Measurements from ENCODE around the gene DBF4B. TPM values are rescaled to one million over a fixed set of nuclear protein-coding genes. Genes with fewer than 3 reads are reported as not detected.
A peak's percentile ranks its signal among the peaks of the same experiment; 100 is the strongest.

Gene DBF4B
- total and polyA plus RNA-seq, 2 of the 13 experiments (the other 11 are each of a cell fraction or from before 2014, with no cell fraction given), result 11.7 to 13.2 TPM

DNA sequence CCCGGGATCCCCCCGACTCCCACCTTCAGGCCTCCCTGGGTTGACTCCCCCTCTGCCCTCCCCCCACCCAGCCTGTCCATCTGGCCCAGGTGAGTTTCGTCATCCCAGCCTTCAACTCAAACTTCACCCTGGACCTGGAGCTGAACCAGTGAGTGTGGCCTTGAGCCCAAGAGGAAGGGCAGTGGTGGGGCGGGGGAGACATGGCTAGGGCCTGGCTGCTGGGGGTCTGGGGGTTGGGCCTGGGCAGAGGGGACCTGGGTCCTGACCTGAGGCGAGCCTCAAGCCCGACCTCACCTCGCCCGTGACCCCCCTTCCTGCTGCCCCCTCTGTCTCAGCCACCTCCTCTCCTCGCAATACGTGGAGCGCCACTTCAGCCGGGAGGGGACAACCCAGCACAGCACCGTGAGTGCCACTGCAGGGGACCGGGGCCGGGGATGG, 61.2 kb downstream of the DBF4B start (continued):
- TF ChIP-seq, protein P1, sequence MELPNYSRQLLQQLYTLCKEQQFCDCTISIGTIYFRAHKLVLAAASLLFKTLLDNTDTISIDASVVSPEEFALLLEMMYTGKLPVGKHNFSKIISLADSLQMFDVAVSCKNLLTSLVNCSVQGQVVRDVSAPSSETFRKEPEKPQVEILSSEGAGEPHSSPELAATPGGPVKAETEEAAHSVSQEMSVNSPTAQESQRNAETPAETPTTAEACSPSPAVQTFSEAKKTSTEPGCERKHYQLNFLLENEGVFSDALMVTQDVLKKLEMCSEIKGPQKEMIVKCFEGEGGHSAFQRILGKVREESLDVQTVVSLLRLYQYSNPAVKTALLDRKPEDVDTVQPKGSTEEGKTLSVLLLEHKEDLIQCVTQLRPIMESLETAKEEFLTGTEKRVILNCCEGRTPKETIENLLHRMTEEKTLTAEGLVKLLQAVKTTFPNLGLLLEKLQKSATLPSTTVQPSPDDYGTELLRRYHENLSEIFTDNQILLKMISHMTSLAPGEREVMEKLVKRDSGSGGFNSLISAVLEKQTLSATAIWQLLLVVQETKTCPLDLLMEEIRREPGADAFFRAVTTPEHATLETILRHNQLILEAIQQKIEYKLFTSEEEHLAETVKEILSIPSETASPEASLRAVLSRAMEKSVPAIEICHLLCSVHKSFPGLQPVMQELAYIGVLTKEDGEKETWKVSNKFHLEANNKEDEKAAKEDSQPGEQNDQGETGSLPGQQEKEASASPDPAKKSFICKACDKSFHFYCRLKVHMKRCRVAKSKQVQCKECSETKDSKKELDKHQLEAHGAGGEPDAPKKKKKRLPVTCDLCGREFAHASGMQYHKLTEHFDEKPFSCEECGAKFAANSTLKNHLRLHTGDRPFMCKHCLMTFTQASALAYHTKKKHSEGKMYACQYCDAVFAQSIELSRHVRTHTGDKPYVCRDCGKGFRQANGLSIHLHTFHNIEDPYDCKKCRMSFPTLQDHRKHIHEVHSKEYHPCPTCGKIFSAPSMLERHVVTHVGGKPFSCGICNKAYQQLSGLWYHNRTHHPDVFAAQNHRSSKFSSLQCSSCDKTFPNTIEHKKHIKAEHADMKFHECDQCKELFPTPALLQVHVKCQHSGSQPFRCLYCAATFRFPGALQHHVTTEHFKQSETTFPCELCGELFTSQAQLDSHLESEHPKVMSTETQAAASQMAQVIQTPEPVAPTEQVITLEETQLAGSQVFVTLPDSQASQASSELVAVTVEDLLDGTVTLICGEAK (IDR thresholded peaks at IDR 0.05), result no peak
- TF ChIP-seq, protein P1 (CRISPR knock-in tag; IDR thresholded peaks at IDR 0.05), result no peak
- no peak for TF ChIP-seq ZNF572 (CRISPR knock-in tag; IDR thresholded peaks at IDR 0.05)
- peak; percentile 40 for TF ChIP-seq ZEB1 (IDR thresholded peaks at IDR 0.05; ENCODE audit: insufficient replicate concordance, low read depth)
- no peak for TF ChIP-seq ZNF30 (CRISPR knock-in tag; IDR thresholded peaks at IDR 0.05)
- TF ChIP-seq SRSF1 (optimal IDR thresholded peaks at IDR 0.05; ENCODE audit: low read depth, low read length), result no peak
- TF ChIP-seq ZBTB42 (CRISPR knock-in tag; IDR thresholded peaks at IDR 0.05), result no peak
- TF ChIP-seq STAG1 (CRISPR knock-in tag; IDR thresholded peaks at IDR 0.05), result no peak
- TF ChIP-seq BORCS8-MEF2B (CRISPR knock-in tag; IDR thresholded peaks at IDR 0.05), result no peak
- TF ChIP-seq, protein P2, sequence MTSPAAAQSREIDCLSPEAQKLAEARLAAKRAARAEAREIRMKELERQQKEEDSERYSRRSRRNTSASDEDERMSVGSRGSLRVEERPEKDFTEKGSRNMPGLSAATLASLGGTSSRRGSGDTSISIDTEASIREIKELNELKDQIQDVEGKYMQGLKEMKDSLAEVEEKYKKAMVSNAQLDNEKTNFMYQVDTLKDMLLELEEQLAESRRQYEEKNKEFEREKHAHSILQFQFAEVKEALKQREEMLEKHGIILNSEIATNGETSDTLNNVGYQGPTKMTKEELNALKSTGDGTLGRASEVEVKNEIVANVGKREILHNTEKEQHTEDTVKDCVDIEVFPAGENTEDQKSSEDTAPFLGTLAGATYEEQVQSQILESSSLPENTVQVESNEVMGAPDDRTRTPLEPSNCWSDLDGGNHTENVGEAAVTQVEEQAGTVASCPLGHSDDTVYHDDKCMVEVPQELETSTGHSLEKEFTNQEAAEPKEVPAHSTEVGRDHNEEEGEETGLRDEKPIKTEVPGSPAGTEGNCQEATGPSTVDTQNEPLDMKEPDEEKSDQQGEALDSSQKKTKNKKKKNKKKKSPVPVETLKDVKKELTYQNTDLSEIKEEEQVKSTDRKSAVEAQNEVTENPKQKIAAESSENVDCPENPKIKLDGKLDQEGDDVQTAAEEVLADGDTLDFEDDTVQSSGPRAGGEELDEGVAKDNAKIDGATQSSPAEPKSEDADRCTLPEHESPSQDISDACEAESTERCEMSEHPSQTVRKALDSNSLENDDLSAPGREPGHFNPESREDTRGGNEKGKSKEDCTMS (CRISPR knock-in tag; conservative IDR thresholded peaks at IDR 0.05), result no peak
- TF ChIP-seq HDAC6 (IDR thresholded peaks at IDR 0.05; ENCODE audit: low read depth, low read length), result no peak
- no peak for TF ChIP-seq CHCHD3 (CRISPR knock-in tag; IDR thresholded peaks at IDR 0.05)
- TF ChIP-seq NFYC (CRISPR knock-in tag; IDR thresholded peaks at IDR 0.05), result no peak
- TF ChIP-seq, protein P3, sequence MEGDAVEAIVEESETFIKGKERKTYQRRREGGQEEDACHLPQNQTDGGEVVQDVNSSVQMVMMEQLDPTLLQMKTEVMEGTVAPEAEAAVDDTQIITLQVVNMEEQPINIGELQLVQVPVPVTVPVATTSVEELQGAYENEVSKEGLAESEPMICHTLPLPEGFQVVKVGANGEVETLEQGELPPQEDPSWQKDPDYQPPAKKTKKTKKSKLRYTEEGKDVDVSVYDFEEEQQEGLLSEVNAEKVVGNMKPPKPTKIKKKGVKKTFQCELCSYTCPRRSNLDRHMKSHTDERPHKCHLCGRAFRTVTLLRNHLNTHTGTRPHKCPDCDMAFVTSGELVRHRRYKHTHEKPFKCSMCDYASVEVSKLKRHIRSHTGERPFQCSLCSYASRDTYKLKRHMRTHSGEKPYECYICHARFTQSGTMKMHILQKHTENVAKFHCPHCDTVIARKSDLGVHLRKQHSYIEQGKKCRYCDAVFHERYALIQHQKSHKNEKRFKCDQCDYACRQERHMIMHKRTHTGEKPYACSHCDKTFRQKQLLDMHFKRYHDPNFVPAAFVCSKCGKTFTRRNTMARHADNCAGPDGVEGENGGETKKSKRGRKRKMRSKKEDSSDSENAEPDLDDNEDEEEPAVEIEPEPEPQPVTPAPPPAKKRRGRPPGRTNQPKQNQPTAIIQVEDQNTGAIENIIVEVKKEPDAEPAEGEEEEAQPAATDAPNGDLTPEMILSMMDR (CRISPR knock-in tag; IDR thresholded peaks at IDR 0.05), result peak; percentile 29
- no peak for TF ChIP-seq ZNF143 (CRISPR knock-in tag; IDR thresholded peaks at IDR 0.05)
- TF ChIP-seq ELF1 (CRISPR knock-in tag; IDR thresholded peaks at IDR 0.05), result no peak

Measured in HepG2 (cell line).